Measurements from ENCODE around the gene KIAA0513.

DNA sequence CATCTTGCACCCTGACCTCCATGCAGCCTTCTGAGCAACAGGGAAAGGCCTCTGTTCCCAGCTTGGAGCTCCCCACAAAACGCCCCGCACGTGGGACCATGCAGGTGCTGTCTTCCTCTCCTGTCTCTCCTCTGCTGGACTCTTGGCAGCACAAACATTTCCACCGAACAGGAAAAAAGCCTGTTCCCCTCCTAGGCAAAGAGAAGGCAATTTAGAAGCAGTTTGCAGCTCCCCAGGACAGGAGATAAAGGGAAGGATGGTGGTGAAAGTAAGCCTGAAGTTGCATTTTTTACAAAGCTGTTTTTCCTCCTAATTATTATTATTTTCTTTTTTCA, 92.4 kb downstream of the KIAA0513 start:
- TF ChIP-seq, protein P1, sequence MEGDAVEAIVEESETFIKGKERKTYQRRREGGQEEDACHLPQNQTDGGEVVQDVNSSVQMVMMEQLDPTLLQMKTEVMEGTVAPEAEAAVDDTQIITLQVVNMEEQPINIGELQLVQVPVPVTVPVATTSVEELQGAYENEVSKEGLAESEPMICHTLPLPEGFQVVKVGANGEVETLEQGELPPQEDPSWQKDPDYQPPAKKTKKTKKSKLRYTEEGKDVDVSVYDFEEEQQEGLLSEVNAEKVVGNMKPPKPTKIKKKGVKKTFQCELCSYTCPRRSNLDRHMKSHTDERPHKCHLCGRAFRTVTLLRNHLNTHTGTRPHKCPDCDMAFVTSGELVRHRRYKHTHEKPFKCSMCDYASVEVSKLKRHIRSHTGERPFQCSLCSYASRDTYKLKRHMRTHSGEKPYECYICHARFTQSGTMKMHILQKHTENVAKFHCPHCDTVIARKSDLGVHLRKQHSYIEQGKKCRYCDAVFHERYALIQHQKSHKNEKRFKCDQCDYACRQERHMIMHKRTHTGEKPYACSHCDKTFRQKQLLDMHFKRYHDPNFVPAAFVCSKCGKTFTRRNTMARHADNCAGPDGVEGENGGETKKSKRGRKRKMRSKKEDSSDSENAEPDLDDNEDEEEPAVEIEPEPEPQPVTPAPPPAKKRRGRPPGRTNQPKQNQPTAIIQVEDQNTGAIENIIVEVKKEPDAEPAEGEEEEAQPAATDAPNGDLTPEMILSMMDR (IDR thresholded peaks at IDR 0.05 in 4 of 5, conservative IDR thresholded peaks at IDR 0.05 in 1 of 5): no peak
- no peak for TF ChIP-seq POLR2A (IDR thresholded peaks at IDR 0.05)

Data from gastrocnemius medialis (tissue), 4 donors.